CD8-positive, alpha-beta memory T cell (primary cell): ENCODE results near the gene HES2. TPM values are rescaled to one million over a fixed set of nuclear protein-coding genes. Genes with fewer than 3 reads are reported as not detected.

ENCODE experiments used
- CTCF ChIA-PET: fragments of 350-600 bp; sonication (Branson Sonifier 250); formaldehyde crosslinking; loops from one replicate; lab custom pipeline; 2021; ENCODE audit warnings: antibody characterized with exemption; lab: Charles Lee
- POLR2A ChIA-PET: fragments of 350-600 bp; sonication (Branson Sonifier 250); formaldehyde crosslinking; loops from one replicate; lab custom pipeline; 2021; ENCODE audit warnings: antibody characterized with exemption; lab: Charles Lee
- DNase-seq, 5 donors: peaks; one replicate each; pipeline versions ENCODE4 v3.0.0 to v3.0.0-alpha.2; 2020 to 2022; ENCODE audit warnings: mixed read lengths in 1 of 5
- H3K27ac ChIP-seq: one replicate; pipeline ENCODE4 v1.7.0; 2013; ENCODE audit warnings: low read depth, mild to moderate bottlenecking, low read length, moderate library complexity
- H3K27me3 ChIP-seq: 2 replicates; pipeline ENCODE4 v1.7.0; 2013; ENCODE audit warnings: low read length, mild to moderate bottlenecking; ENCODE audit not compliant: insufficient read depth, poor library complexity, severe bottlenecking
- H3K36me3 ChIP-seq: 2 replicates; pipeline ENCODE4 v1.7.0; 2013; ENCODE audit warnings: mild to moderate bottlenecking, low read length, moderate library complexity; ENCODE audit not compliant: insufficient read depth
- H3K4me1 ChIP-seq: 2 replicates; pipeline ENCODE4 v1.7.0; 2013; ENCODE audit warnings: mild to moderate bottlenecking, low read length, moderate library complexity; ENCODE audit not compliant: insufficient read depth
- H3K4me3 ChIP-seq: 2 replicates; pipeline ENCODE4 v1.7.0; 2013; ENCODE audit warnings: mild to moderate bottlenecking, low read length
- H3K9me3 ChIP-seq: 2 replicates; pipeline ENCODE4 v1.7.0; 2013; ENCODE audit warnings: mild to moderate bottlenecking, low read length
- H3K27ac Mint-ChIP-seq, 8 donors: one replicate each; pipeline ENCODE4 v1.8.0; 2020 to 2021; ENCODE audit warnings: mixed read lengths in 8 of 8, mild to moderate bottlenecking in 6 of 8, inconsistent platforms in 3 of 8, moderate library complexity in 3 of 8
- H3K27me3 Mint-ChIP-seq, 2 donors: one replicate each; pipeline ENCODE4 v1.8.0; 2020 to 2021; ENCODE audit warnings: mixed read lengths in 2 of 2, mild to moderate bottlenecking in 1 of 2, moderate library complexity in 1 of 2
- H3K36me3 Mint-ChIP-seq, 3 donors: one replicate each; pipeline ENCODE4 v1.8.0; 2020 to 2021; ENCODE audit warnings: mixed read lengths in 3 of 3, inconsistent platforms in 1 of 3, mild to moderate bottlenecking in 1 of 3
- H3K4me1 Mint-ChIP-seq, 3 donors: one replicate each; pipeline ENCODE4 v1.8.0; 2020 to 2021; ENCODE audit warnings: mixed read lengths in 3 of 3, inconsistent platforms in 1 of 3, mild to moderate bottlenecking in 1 of 3
- H3K4me3 Mint-ChIP-seq, 7 donors: one replicate each; pipeline ENCODE4 v1.8.0; 2020 to 2021; ENCODE audit warnings: mixed read lengths in 7 of 7, mild to moderate bottlenecking in 6 of 7, moderate library complexity in 4 of 7, inconsistent platforms in 2 of 7
- H3K9me3 Mint-ChIP-seq, 5 donors: one replicate each; pipeline ENCODE4 v1.8.0; 2020 to 2022; ENCODE audit warnings: mixed read lengths in 5 of 5, mild to moderate bottlenecking in 3 of 5, moderate library complexity in 2 of 5, inconsistent platforms in 1 of 5
- polyA plus RNA-seq: library from polyadenylated mRNA; unstranded; fragments of 300-500 nt; fragmentation: Illumina TruSeq; gene quantifications from one replicate; pipeline ENCODE4 v1.2.3, GENCODE V29; 2021
- total RNA-seq, 2 experiments: library from RNA; stranded (reverse); gene quantifications; one replicate each; pipeline ENCODE4 v1.2.3, GENCODE V29; 2021

Gene HES2
- under 1 TPM; 0.18 to 0.35 TPM for total RNA-seq
- not detected for polyA plus RNA-seq

DNA sequence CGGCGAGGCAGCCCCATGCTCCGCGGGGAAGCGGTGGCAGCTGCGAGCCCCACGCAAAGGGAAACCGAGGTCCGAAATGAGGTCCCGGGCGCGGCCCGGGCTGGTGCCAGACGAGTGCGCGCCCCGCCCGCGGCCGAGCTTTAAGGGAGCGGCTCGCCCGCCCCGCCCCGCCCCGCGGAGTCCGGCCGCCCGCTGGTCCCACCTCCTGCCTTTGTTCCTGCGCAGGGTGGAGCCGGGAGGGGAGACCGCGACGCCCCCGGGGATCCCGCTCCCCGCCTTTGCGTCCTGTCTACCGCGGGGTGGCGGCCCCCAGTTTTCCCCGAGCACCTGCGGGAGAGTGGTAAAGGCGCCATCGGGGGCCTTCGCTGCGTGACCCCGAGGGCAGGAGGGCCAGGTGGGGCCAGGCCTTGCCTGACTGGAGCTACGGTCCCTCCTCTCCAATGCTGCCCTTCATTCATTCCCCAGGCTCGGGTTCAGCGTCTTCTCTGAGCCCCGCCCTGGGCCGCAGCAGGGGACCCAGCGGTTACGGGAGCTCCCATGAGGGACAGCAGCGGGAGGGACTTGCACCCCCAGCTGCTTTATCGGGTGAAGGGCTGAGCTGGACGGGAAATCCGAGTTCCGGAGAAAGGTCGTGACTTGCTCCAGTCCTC, at the start of gene HES2:
HES2 (minus strand) TSS at position 116 of the 650 bp plus-strand sequence; CDS start at position 17, 99 bp downstream.
- H3K27ac Mint-ChIP-seq: no peak within 1 kb of the TSS
- Histone ChIP-seq H3K4me3 (no peak within 1 kb of the TSS), H3K9me3 (no peaks in the 10 kb centered on the region), H3K27ac (no peak within 1 kb of the TSS), H3K4me1 (peaks cover 16% of the 10 kb centered on the region), H3K27me3 (peaks cover 67% of the 10 kb centered on the region), H3K36me3 (no peaks in the 10 kb centered on the region)
- H3K27me3 Mint-ChIP-seq: peaks cover 60 to 63% of the 10 kb centered on the region in 2 donors
- peak within 1 kb of the TSS in 5 of 7 donors; percentile 29 to 50 (median 38) for H3K4me3 Mint-ChIP-seq
- H3K4me1 Mint-ChIP-seq: peaks cover 9 to 29% (median 17%) of the 10 kb centered on the region in 3 donors
- ChIA-PET CTCF (interaction anchor here (0.8 to 6.4 kb wide), 7 partner anchors 10 to 175 kb away, joined by 3 to 92 read pairs (median 3); no protein-coding TSS in a partner anchor), POLR2A (no interaction called here)
- DNase-seq: no peak
- no peaks in the 10 kb centered on the region for H3K36me3 Mint-ChIP-seq
- no peaks in the 10 kb centered on the region for H3K9me3 Mint-ChIP-seq

DNA sequence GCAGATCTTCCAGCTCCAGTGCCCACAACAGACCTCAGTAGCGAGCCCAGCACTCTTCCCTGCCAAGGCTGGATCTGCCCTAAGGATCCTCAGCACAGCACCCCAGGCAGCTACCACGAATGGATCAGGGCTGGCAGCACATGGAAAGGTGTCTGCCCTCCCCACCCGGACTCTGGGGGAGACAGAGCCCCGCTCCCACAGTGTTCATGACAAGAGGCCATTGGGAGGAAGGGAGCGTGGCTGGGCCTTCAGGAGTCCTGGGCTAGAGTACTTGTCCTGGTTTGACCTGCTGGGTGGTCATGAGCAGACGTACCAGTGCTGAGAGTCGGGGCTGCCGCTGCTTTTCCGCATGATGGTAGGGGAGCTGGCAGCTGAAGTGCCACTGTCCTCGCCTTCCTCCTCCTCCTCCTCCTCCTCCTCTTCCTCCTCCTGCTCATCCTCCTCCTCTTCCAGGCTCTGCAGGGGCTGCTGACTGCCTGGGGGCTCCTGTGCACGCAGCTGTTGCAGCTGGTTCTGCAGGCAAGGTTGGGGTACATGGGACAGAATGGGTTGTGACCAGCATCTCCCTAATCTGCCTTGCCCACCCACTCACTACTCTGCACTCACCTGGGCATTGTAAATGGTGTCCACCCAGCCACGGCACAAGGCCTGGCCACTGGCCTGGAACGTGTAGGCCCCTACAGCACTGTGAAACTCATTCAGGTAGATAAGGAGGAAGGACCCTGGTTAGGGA, 49.2 kb upstream of the HES2 start:
- Mint-ChIP-seq H3K4me3 (peak overlapping the region in 1 of 7 donors; percentile 11), H3K27ac (peak overlapping the region in 4 of 8 donors; percentile 17 to 40 (median 28)), H3K9me3 (no peaks in the 10 kb centered on the region), H3K4me1 (peaks cover 9 to 20% (median 9%) of the 10 kb centered on the region in 3 donors), H3K36me3 (peaks cover 3 to 12% (median 4%) of the 10 kb centered on the region in 3 donors), H3K27me3 (no peaks in the 10 kb centered on the region)
- Histone ChIP-seq H3K27ac (no peak overlapping the region), H3K36me3 (no peaks in the 10 kb centered on the region), H3K27me3 (no peaks in the 10 kb centered on the region), H3K9me3 (no peaks in the 10 kb centered on the region), H3K4me1 (peaks cover 22% of the 10 kb centered on the region), H3K4me3 (no peak overlapping the region)
- no peak for DNase-seq
- CTCF ChIA-PET: interaction anchor here (1.0 to 1.1 kb wide), 3 partner anchors 8 to 45 kb away, joined by 3 to 5 read pairs (median 4); no protein-coding TSS in a partner anchor
- POLR2A ChIA-PET: no interaction called here

DNA sequence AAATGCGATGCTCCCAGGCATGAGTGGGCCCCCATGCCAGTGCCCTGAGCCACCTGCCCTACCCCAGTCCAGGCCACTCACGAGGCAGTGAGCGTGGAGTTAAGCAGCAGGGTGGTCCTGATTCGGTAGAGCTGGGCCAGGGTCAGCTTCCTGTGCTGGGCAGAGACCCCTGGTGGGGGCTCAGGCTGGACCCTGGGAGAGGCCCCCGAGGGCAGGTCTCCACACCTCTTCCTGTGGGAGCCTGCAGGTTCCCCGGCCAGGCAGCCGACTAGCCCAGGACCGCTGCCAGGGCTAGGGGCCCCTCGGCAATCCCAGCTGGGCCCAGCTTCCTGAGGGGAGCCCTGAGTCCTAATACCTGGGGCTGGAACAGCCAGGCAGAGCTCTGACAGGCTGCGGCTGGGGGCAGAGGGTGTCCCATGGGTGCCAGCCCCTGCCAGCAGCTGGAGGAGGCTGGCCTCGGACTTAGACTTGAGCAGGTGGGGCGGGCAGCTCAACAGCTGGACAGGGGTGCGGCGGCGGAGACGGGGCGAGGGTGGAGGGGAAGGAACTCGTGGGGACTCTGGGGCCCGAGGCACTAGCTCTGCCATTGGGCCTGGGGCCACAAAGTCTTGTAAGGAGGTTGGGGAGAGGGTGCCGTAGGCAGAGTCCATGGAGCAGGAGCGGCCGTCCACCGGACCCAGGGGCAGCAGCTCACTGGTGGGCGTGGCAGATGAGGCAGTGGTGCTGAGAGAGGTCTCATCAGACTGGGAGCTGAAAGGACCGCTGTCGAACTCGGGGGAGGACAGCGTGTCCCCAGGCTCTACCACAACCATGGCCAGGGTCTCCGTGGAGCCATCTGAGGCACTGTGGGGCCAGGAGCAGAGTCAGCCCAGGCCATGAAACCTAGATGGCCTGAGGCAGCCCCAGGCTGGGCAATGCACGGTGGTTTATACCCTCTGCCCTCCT, 48.3 kb upstream of the HES2 start:
- ChIA-PET CTCF (interaction anchor here (1.0 to 2.7 kb wide), 6 partner anchors 9 to 45 kb away, joined by 3 to 13 read pairs (median 7); no protein-coding TSS in a partner anchor), POLR2A (interaction anchor here (0.5 kb wide), 1 partner anchor 9 kb away, joined by 3 read pairs; no protein-coding TSS in a partner anchor)
- Histone ChIP-seq H3K4me1 (peaks cover 28% of the 10 kb centered on the region), H3K27me3 (no peaks in the 10 kb centered on the region), H3K9me3 (no peaks in the 10 kb centered on the region), H3K27ac (no peak overlapping the region), H3K36me3 (peaks cover 2% of the 10 kb centered on the region), H3K4me3 (no peak overlapping the region)
- no peak for DNase-seq
- H3K27ac Mint-ChIP-seq: peak overlapping the region in 1 of 8 donors; percentile 15
- H3K27me3 Mint-ChIP-seq: no peaks in the 10 kb centered on the region
- H3K36me3 Mint-ChIP-seq: peaks cover 6 to 18% (median 8%) of the 10 kb centered on the region in 3 donors
- no peaks in the 10 kb centered on the region for H3K9me3 Mint-ChIP-seq
- H3K4me1 Mint-ChIP-seq: peaks cover 14 to 27% (median 18%) of the 10 kb centered on the region in 3 donors
- peak overlapping the region in 1 of 7 donors; percentile 45 for H3K4me3 Mint-ChIP-seq

- ChIA-PET CTCF (interaction anchor here (1.1 to 2.7 kb wide), 6 partner anchors 10 to 44 kb away, joined by 4 to 13 read pairs (median 8); no protein-coding TSS in a partner anchor), POLR2A (interaction anchor here (0.5 kb wide), 1 partner anchor 8 kb away, joined by 3 read pairs; no protein-coding TSS in a partner anchor)
- Histone ChIP-seq H3K36me3 (peaks cover 10% of the 10 kb centered on the region), H3K4me3 (no peak overlapping the region), H3K27me3 (no peaks in the 10 kb centered on the region), H3K27ac (no peak overlapping the region), H3K4me1 (peaks cover 36% of the 10 kb centered on the region), H3K9me3 (no peaks in the 10 kb centered on the region)
- Mint-ChIP-seq H3K4me1 (peaks cover 18 to 35% (median 25%) of the 10 kb centered on the region in 3 donors), H3K4me3 (peak overlapping the region in 3 of 7 donors; percentile 62 to 98 (median 69)), H3K9me3 (no peaks in the 10 kb centered on the region), H3K27me3 (no peaks in the 10 kb centered on the region), H3K27ac (peak overlapping the region in 5 of 8 donors; percentile 9 to 98 (median 87)), H3K36me3 (peaks cover 9 to 26% (median 11%) of the 10 kb centered on the region in 3 donors)
- DNase-seq: no peak
Measured at GRCh38 chr1:6467224-6467623, 47.5 kb upstream of the HES2 start.

DNA sequence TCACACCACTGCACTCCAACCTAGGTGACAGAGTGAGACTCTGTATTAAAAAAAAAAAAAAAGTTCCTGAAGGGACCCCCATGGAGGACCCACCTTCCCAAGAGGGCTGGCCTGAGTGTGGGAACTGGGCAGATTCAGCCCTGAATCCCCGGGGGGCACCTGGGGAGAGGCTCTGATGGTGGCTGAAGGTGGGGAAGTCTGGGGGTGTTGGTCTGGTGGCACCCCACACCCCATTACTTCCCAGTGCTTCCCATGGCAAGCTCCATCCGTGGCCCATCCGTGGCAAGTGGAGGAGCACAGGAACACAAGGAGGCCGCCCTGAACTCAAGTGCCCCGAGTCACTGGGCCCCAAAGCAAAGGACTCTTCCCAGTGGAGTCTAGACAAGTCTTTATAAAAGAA, 47.0 kb upstream of the HES2 start:
- Mint-ChIP-seq H3K36me3 (peaks cover 9 to 30% (median 13%) of the 10 kb centered on the region in 3 donors), H3K4me3 (peak overlapping the region; percentile 66 to 98 (median 89)), H3K27me3 (no peaks in the 10 kb centered on the region), H3K4me1 (peaks cover 21 to 40% (median 27%) of the 10 kb centered on the region in 3 donors), H3K9me3 (no peaks in the 10 kb centered on the region), H3K27ac (peak overlapping the region; percentile 79 to 98 (median 86))
- H3K36me3 ChIP-seq: peaks cover 15% of the 10 kb centered on the region
- no peak overlapping the region for H3K4me3 ChIP-seq
- DNase-seq: no peak
- CTCF ChIA-PET: interaction anchor here (1.0 to 2.7 kb wide), 10 partner anchors 10 to 87 kb away, joined by 3 to 13 read pairs (median 4); partner anchors contain the start of gene NOL9
- peaks cover 41% of the 10 kb centered on the region for H3K4me1 ChIP-seq
- H3K27me3 ChIP-seq: no peaks in the 10 kb centered on the region
- H3K27ac ChIP-seq: no peak overlapping the region
- POLR2A ChIA-PET: interaction anchor here (0.7 to 1.3 kb wide), 4 partner anchors 9 to 42 kb away, joined by 3 to 4 read pairs (median 4); no protein-coding TSS in a partner anchor
- no peaks in the 10 kb centered on the region for H3K9me3 ChIP-seq

DNA sequence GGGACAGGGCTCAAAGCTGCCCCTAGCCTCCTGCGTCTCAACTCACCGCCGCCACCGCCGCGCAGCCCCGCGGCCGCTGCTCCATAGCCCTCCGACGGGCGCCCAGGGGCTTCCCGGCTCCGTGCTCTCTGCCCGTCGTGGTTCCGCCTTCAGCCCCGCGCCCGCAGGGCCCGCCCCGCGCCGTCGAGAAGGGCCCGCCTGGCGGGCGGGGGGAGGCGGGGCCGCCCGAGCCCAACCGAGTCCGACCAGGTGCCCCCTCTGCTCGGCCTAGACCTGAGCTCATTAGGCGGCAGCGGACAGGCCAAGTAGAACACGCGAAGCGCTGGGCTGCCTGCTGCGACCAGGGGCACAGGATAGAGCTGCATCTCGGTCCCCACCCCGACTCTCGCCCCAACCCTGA, 46.3 kb upstream of the HES2 start, which contains the start of gene TNFRSF25:
TNFRSF25 (minus strand) TSS at position 151 of the 400 bp plus-strand sequence; CDS start at position 85, 66 bp downstream.
- Histone ChIP-seq H3K4me3 (peak within 1 kb of the TSS; percentile 81), H3K36me3 (peaks cover 16% of the 10 kb centered on the region), H3K4me1 (peaks cover 48% of the 10 kb centered on the region), H3K27me3 (no peaks in the 10 kb centered on the region), H3K27ac (peak within 1 kb of the TSS; percentile 75), H3K9me3 (no peaks in the 10 kb centered on the region)
- Mint-ChIP-seq H3K27me3 (no peaks in the 10 kb centered on the region), H3K4me3 (peak within 1 kb of the TSS; percentile 88 to 98 (median 91)), H3K4me1 (peaks cover 22 to 46% (median 28%) of the 10 kb centered on the region in 3 donors), H3K9me3 (no peaks in the 10 kb centered on the region), H3K36me3 (peaks cover 9 to 34% (median 13%) of the 10 kb centered on the region in 3 donors), H3K27ac (peak within 1 kb of the TSS; percentile 84 to 98 (median 94))
- peak; percentile 34 to 76 (median 64) for DNase-seq
- CTCF ChIA-PET: interaction anchor here (1.0 to 2.7 kb wide), 12 partner anchors 9 to 88 kb away, joined by 3 to 13 read pairs (median 4); partner anchors contain the start of gene NOL9
- POLR2A ChIA-PET: interaction anchor here (0.7 to 1.3 kb wide), 4 partner anchors 9 to 41 kb away, joined by 3 to 4 read pairs (median 4); no protein-coding TSS in a partner anchor
